HG03064 (cell line): Measurements from ENCODE around the gene MAPK8.
"Not testable (repeated sequence)": the region's sequence is repeated elsewhere in the genome, so short reads cannot be mapped to it uniquely, and the experiment has no call there.

Experiments
- ATAC-seq: cut with Tn5 transposase; IDR thresholded peaks from one replicate; pipeline ENCODE4 v1.9.1; 2021; ENCODE audit warnings: low read depth; ENCODE audit not compliant: unreplicated experiment

MAPK8 gene

GRCh38 chr10:48412081-48412480, 105.6 kb downstream of the MAPK8 start:
- ATAC-seq: no peak

GRCh38 chr10:48412933-48413332, 106.5 kb downstream of the MAPK8 start:
- ATAC-seq: no peak

- ATAC-seq: no peak
Measured at GRCh38 chr10:48414160-48414559, 107.7 kb downstream of the MAPK8 start.

- no peak for ATAC-seq
Measured at GRCh38 chr10:48414778-48415177, 108.3 kb downstream of the MAPK8 start.

- ATAC-seq: no peak
Measured at GRCh38 chr10:48416584-48417232, 110.2 kb downstream of the MAPK8 start.

GRCh38 chr10:48417374-48417773, 110.9 kb downstream of the MAPK8 start:
- no peak for ATAC-seq

- ATAC-seq: no peak
Measured at GRCh38 chr10:48418189-48418788, 111.8 kb downstream of the MAPK8 start.

GRCh38 chr10:48419714-48420113, 113.2 kb downstream of the MAPK8 start:
- no peak for ATAC-seq

- not testable (repeated sequence) for ATAC-seq
Measured at GRCh38 chr10:48421862-48422261, 115.4 kb downstream of the MAPK8 start.

- ATAC-seq: no peak
Measured at GRCh38 chr10:48423884-48424283, 117.4 kb downstream of the MAPK8 start.

- ATAC-seq: no peak
Measured at GRCh38 chr10:48428896-48429295, 122.4 kb downstream of the MAPK8 start.

GRCh38 chr10:48429309-48429708, 122.8 kb downstream of the MAPK8 start:
- no peak for ATAC-seq

GRCh38 chr10:48430402-48430993, 124.0 kb downstream of the MAPK8 start:
- ATAC-seq: no peak

GRCh38 chr10:48431871-48432270, 125.4 kb downstream of the MAPK8 start:
- no peak for ATAC-seq

GRCh38 chr10:48437546-48437945, 131.1 kb downstream of the MAPK8 start:
- no peak for ATAC-seq

- ATAC-seq: no peak
Measured at GRCh38 chr10:48439031-48439430, 132.6 kb downstream of the MAPK8 start.

- ATAC-seq: no peak
Measured at GRCh38 chr10:48439581-48440041, 133.1 kb downstream of the MAPK8 start.

- no peak for ATAC-seq
Measured at GRCh38 chr10:48440771-48441170, 134.3 kb downstream of the MAPK8 start.

- ATAC-seq: no peak
Measured at GRCh38 chr10:48442090-48442808, 135.8 kb downstream of the MAPK8 start.

GRCh38 chr10:48442809-48443177, 136.3 kb downstream of the MAPK8 start:
- ATAC-seq: no peak

GRCh38 chr10:48444266-48444665, 137.8 kb downstream of the MAPK8 start:
- no peak for ATAC-seq
